H9 (cell line): Measurements from ENCODE around the gene CCDC141. TPM values are rescaled to one million over a fixed set of nuclear protein-coding genes. Genes with fewer than 3 reads are reported as not detected.

Source experiments
- DNase-seq: peaks from one replicate; pipeline ENCODE4 v3.0.0-alpha.2; 2017
- H2AFZ ChIP-seq: one replicate; pipeline ENCODE4 v1.6.1; 2013; ENCODE audit warnings: mild to moderate bottlenecking, low read length, control low read depth, moderate library complexity
- H2AK5ac ChIP-seq: 2 replicates; pipeline ENCODE4 v1.6.1; 2013; ENCODE audit warnings: low read length, control low read depth, mixed read lengths; ENCODE audit not compliant: insufficient read length
- H2BK120ac ChIP-seq: one replicate; pipeline ENCODE4 v1.6.1; 2013; ENCODE audit warnings: low read depth, mild to moderate bottlenecking, low read length, control low read depth, inconsistent platforms; ENCODE audit not compliant: poor library complexity, severe bottlenecking
- H2BK12ac ChIP-seq: 2 replicates; pipeline ENCODE4 v1.6.1; 2013; ENCODE audit warnings: low read length, control low read depth, mixed read lengths, low read depth; ENCODE audit not compliant: insufficient read length
- H2BK15ac ChIP-seq: 2 replicates; pipeline ENCODE4 v1.6.1; 2013; ENCODE audit warnings: low read depth, low read length, control low read depth
- H2BK20ac ChIP-seq: one replicate; pipeline ENCODE4 v1.6.1; 2013; ENCODE audit warnings: low read depth, mild to moderate bottlenecking, low read length, control low read depth, inconsistent platforms; ENCODE audit not compliant: poor library complexity, severe bottlenecking
- H2BK5ac ChIP-seq: 2 replicates; pipeline ENCODE4 v1.6.1; 2013; ENCODE audit warnings: low read length, control low read depth, mixed read lengths; ENCODE audit not compliant: insufficient read length
- H3K14ac ChIP-seq: 2 replicates; pipeline ENCODE4 v1.6.1; 2013; ENCODE audit warnings: low read length, control low read depth; ENCODE audit not compliant: insufficient read depth
- H3K18ac ChIP-seq: 2 replicates; pipeline ENCODE4 v1.6.1; 2013; ENCODE audit warnings: low read depth, mild to moderate bottlenecking, mixed read lengths, low read length, control low read depth; ENCODE audit not compliant: insufficient read length
- H3K23ac ChIP-seq: 2 replicates; pipeline ENCODE4 v1.6.1; 2013; ENCODE audit warnings: low read length, control low read depth, mixed read lengths, low read depth; ENCODE audit not compliant: insufficient read length
- H3K23me2 ChIP-seq: 2 replicates; pipeline ENCODE4 v1.6.1; 2013; ENCODE audit warnings: low read depth, mild to moderate bottlenecking, mixed read lengths, low read length, control low read depth; ENCODE audit not compliant: insufficient read length, poor library complexity, severe bottlenecking
- H3K27ac ChIP-seq: 2 replicates; pipeline ENCODE4 v1.5.1; 2013; ENCODE audit warnings: low read length, control low read depth, mixed read lengths, low read depth; ENCODE audit not compliant: insufficient read length
- H3K27me3 ChIP-seq: 2 replicates; pipeline ENCODE4 v1.6.1; 2013; ENCODE audit warnings: low read length, control low read depth, inconsistent platforms; ENCODE audit not compliant: insufficient read depth
- H3K4ac ChIP-seq: 2 replicates; pipeline ENCODE4 v1.6.1; 2013; ENCODE audit warnings: low read depth, mild to moderate bottlenecking, control low read depth, inconsistent platforms, low read length, moderate library complexity
- H3K4me1 ChIP-seq: 2 replicates; pipeline ENCODE4 v1.6.1; 2013; ENCODE audit warnings: low read length, control low read depth, inconsistent platforms; ENCODE audit not compliant: insufficient read depth
- H3K4me2 ChIP-seq: 2 replicates; pipeline ENCODE4 v1.6.1; 2013; ENCODE audit warnings: low read length, control low read depth, mixed read lengths; ENCODE audit not compliant: insufficient read length, insufficient read depth
- H3K56ac ChIP-seq: 2 replicates; pipeline ENCODE4 v1.6.1; 2013; ENCODE audit warnings: low read depth, mild to moderate bottlenecking, mixed read lengths, low read length, control low read depth; ENCODE audit not compliant: insufficient read length
- H3K79me1 ChIP-seq: 2 replicates; pipeline ENCODE4 v1.6.1; 2013; ENCODE audit warnings: low read depth, mild to moderate bottlenecking, moderate library complexity, low read length, control low read depth, inconsistent platforms; ENCODE audit not compliant: insufficient read depth, poor library complexity, severe bottlenecking
- H3K79me2 ChIP-seq: 2 replicates; pipeline ENCODE4 v1.6.1; 2013; ENCODE audit warnings: low read length, control low read depth, inconsistent platforms; ENCODE audit not compliant: insufficient read depth
- H3K9ac ChIP-seq: 2 replicates; pipeline ENCODE4 v1.6.1; 2013; ENCODE audit warnings: low read length, control low read depth, mixed read lengths; ENCODE audit not compliant: insufficient read length; ENCODE audit errors: extremely low read depth
- H3K9me3 ChIP-seq: one replicate; pipeline ENCODE4 v1.6.1; 2013; ENCODE audit warnings: low read depth, low read length, inconsistent platforms; ENCODE audit not compliant: control insufficient read depth
- H3T11ph ChIP-seq: one replicate; pipeline ENCODE4 v1.6.1; 2013; ENCODE audit warnings: mild to moderate bottlenecking, low read length, control low read depth, inconsistent platforms
- H4K20me1 ChIP-seq: one replicate; pipeline ENCODE4 v1.6.1; 2013; ENCODE audit not compliant: control insufficient read depth, insufficient read length, insufficient read depth
- H4K5ac ChIP-seq: 2 replicates; pipeline ENCODE4 v1.6.1; 2013; ENCODE audit warnings: low read depth, mild to moderate bottlenecking, mixed read lengths, low read length, control low read depth; ENCODE audit not compliant: insufficient read length
- H4K8ac ChIP-seq: replicated peaks from 2 replicates; pipeline ENCODE4 v1.6.1; 2013; ENCODE audit warnings: low read length, control low read depth, mixed read lengths, low read depth; ENCODE audit not compliant: insufficient read length
- H4K91ac ChIP-seq: 2 replicates; pipeline ENCODE4 v1.6.1; 2013; ENCODE audit warnings: low read depth, mild to moderate bottlenecking, moderate library complexity, mixed read lengths, low read length, control low read depth; ENCODE audit not compliant: insufficient read length
- H3K27ac Mint-ChIP-seq, 3 experiments: 2 replicates in 2 of 3; 3 replicates in 1 of 3; pipeline ENCODE4 v1.8.0; 2020 to 2021; ENCODE audit warnings: mixed read lengths in 3 of 3, mild to moderate bottlenecking in 1 of 3, moderate library complexity in 1 of 3
- H3K27me3 Mint-ChIP-seq: 2 replicates; pipeline ENCODE4 v1.8.0; 2021; ENCODE audit warnings: low read depth, mild to moderate bottlenecking, moderate library complexity, mixed read lengths
- H3K36me3 Mint-ChIP-seq, 3 experiments: 2 replicates in 2 of 3; 3 replicates in 1 of 3; pipeline ENCODE4 v1.8.0; 2020 to 2021; ENCODE audit warnings: low read depth in 3 of 3, mixed read lengths in 3 of 3; ENCODE audit not compliant: insufficient read depth in 1 of 3
- H3K4me1 Mint-ChIP-seq, 2 experiments: 2 replicates each; pipeline ENCODE4 v1.8.0; 2020; ENCODE audit warnings: mixed read lengths in 2 of 2
- H3K4me3 Mint-ChIP-seq, 2 experiments: 2 replicates in 1 of 2; 3 replicates in 1 of 2; pipeline ENCODE4 v1.8.0; 2020 to 2021; ENCODE audit warnings: mild to moderate bottlenecking in 2 of 2, mixed read lengths in 2 of 2, moderate library complexity in 1 of 2
- H3K9me3 Mint-ChIP-seq, 2 experiments: 2 replicates in 1 of 2; 3 replicates in 1 of 2; pipeline ENCODE4 v1.8.0; 2020; ENCODE audit warnings: mild to moderate bottlenecking in 2 of 2, mixed read lengths in 2 of 2, moderate library complexity in 1 of 2
- WGBS: extraction: QIAGEN DNeasy Blood & Tissue Kit; methylation state at CpG from one replicate; pipeline ENCODE4 v1.1.7; 2013; ENCODE audit warnings: missing lambda C conversion rate, low lambda C conversion rate, mixed read lengths; ENCODE audit not compliant: insufficient read length; ENCODE audit errors: extremely low coverage; 5-methylcytosine and 5-hydroxymethylcytosine counted together
- total RNA-seq: library from RNA; stranded (reverse); gene quantifications from 2 replicates; pipeline ENCODE4 v1.2.1, GENCODE V29; 2021
- TF ChIP-seq, protein P1 (sequence below): fragments of 200-600 bp; sonication (generic); conservative IDR thresholded peaks from 3 replicates; pipeline ENCODE4 v1.8.0; 2021; ENCODE audit warnings: antibody characterized with exemption, mild to moderate bottlenecking

CCDC141 gene
- total RNA-seq, 1 experiment from 2014 or later = 1.0 TPM

DNA sequence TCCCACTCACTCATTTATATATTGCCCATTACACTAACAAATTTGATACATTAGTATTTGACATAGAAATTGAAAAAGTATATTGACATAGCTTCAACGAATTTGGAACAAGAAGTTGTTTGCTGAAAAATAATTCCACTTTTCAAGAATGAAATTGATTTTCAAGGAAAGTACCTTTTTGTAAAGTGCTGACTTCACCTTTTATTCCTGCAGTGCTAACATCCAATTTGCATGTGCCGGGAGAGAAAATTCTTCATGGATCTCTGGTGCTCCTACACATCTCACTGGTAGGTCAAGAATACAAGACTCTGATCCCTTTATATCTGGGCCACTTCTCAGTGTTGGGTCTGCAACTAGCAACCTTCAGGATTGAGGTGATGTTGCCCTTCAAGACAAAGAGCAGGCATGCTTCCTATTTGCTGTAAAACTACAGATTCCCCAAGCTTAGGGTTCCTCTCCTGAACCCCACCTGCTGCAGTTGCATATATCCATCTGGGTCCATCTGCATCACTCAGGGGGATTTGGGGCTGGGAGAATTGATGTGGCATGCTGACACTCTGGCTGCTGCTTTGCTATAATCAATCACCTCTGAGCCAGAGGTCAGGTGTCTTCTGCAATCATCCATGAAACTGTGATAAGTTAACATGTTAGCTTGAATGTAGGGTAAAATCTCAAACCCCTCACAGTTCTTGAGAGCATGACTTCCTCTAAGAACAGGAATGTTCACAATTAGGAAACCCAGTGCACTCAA is 134.3 kb downstream of the CCDC141 start:
- Histone ChIP-seq H4K20me1 (no peaks in the 10 kb centered on the region), H2BK12ac (no peak overlapping the region), H3K14ac (no peak overlapping the region), H2BK5ac (no peak overlapping the region), H4K91ac (no peak overlapping the region), H3T11ph (no peak overlapping the region), H3K23me2 (no peaks in the 10 kb centered on the region), H2BK120ac (no peak overlapping the region), H3K79me2 (no peaks in the 10 kb centered on the region), H3K56ac (no peak overlapping the region), H3K18ac (no peak overlapping the region), H3K27ac (no peak overlapping the region), H3K79me1 (no peaks in the 10 kb centered on the region), H2AFZ (no peak overlapping the region), H2BK20ac (no peak overlapping the region), H3K9ac (no peak overlapping the region), H4K8ac (no peak overlapping the region), H2BK15ac (no peak overlapping the region), H2AK5ac (no peak overlapping the region), H3K27me3 (no peaks in the 10 kb centered on the region), H3K4me1 (no peaks in the 10 kb centered on the region), H3K23ac (no peak overlapping the region), H3K4me2 (no peak overlapping the region), H3K9me3 (no peaks in the 10 kb centered on the region), H3K4ac (no peak overlapping the region), H4K5ac (no peak overlapping the region)
- H3K4me1 Mint-ChIP-seq = peaks cover 0 to 4% of the 10 kb centered on the region in 2 experiments; a peak in 1 of 4 replicates
- H3K27ac Mint-ChIP-seq = no peak overlapping the region
- no peaks in the 10 kb centered on the region for H3K9me3 Mint-ChIP-seq
- no peak for DNase-seq
- H3K4me3 Mint-ChIP-seq = no peak overlapping the region
- WGBS = no CpG with 5 or more reads among the region's 2 CpGs
- H3K36me3 Mint-ChIP-seq = no peaks in the 10 kb centered on the region
- TF ChIP-seq, protein P1, sequence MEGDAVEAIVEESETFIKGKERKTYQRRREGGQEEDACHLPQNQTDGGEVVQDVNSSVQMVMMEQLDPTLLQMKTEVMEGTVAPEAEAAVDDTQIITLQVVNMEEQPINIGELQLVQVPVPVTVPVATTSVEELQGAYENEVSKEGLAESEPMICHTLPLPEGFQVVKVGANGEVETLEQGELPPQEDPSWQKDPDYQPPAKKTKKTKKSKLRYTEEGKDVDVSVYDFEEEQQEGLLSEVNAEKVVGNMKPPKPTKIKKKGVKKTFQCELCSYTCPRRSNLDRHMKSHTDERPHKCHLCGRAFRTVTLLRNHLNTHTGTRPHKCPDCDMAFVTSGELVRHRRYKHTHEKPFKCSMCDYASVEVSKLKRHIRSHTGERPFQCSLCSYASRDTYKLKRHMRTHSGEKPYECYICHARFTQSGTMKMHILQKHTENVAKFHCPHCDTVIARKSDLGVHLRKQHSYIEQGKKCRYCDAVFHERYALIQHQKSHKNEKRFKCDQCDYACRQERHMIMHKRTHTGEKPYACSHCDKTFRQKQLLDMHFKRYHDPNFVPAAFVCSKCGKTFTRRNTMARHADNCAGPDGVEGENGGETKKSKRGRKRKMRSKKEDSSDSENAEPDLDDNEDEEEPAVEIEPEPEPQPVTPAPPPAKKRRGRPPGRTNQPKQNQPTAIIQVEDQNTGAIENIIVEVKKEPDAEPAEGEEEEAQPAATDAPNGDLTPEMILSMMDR = no peak
- H3K27me3 Mint-ChIP-seq = no peaks in the 10 kb centered on the region
